GM23338 (cell line): Measurements from ENCODE around the gene RNF114. TPM values are rescaled to one million over a fixed set of nuclear protein-coding genes. Genes with fewer than 3 reads are reported as not detected.

ENCODE experiments used
- ATAC-seq: fragments of 200-7000 bp; cut with Tn5 transposase; 3 replicates; pipeline ENCODE4 v1.9.1; 2020
- DNase-seq: peaks from one replicate; pipeline ENCODE4 v3.0.0-alpha.2; 2015; ENCODE audit warnings: low spot score
- H2AFZ ChIP-seq: fragments of 200-600 bp; sonication (generic); 2 replicates; pipeline ENCODE4 v1.8.0; 2016; ENCODE audit warnings: antibody characterized with exemption, mild to moderate bottlenecking, moderate library complexity
- H3F3A ChIP-seq: fragments of 200-600 bp; sonication (generic); replicated peaks from 2 replicates; pipeline ENCODE4 v1.8.0; 2017; ENCODE audit warnings: antibody characterized with exemption, mixed run types, low read depth
- H3K27ac ChIP-seq: fragments of 200-600 bp; sonication (generic); 2 replicates; pipeline ENCODE4 v1.6.1; 2016; ENCODE audit warnings: low read depth
- H3K27me3 ChIP-seq: fragments of 200-600 bp; sonication (generic); 2 replicates; pipeline ENCODE4 v1.8.0; 2016; ENCODE audit warnings: mild to moderate bottlenecking, mixed run types, moderate library complexity; ENCODE audit not compliant: insufficient read depth
- H3K36me3 ChIP-seq: fragments of 200-600 bp; sonication (generic); 2 replicates; pipeline ENCODE4 v1.8.0; 2016; ENCODE audit warnings: mild to moderate bottlenecking; ENCODE audit not compliant: insufficient read depth
- H3K4me1 ChIP-seq: fragments of 200-600 bp; sonication (generic); 2 replicates; pipeline ENCODE4 v1.8.0; 2016; ENCODE audit warnings: mild to moderate bottlenecking, moderate library complexity; ENCODE audit not compliant: insufficient read depth
- H3K4me2 ChIP-seq: fragments of 200-600 bp; sonication (generic); 2 replicates; pipeline ENCODE4 v1.7.1; 2017; ENCODE audit warnings: mixed run types
- H3K4me3 ChIP-seq: fragments of 200-600 bp; sonication (generic); 2 replicates; pipeline ENCODE4 v1.6.1; 2016; ENCODE audit warnings: mixed run types
- H3K79me2 ChIP-seq: fragments of 200-600 bp; sonication (generic); replicated peaks from 2 replicates; pipeline ENCODE4 v1.8.0; 2017; ENCODE audit warnings: mild to moderate bottlenecking; ENCODE audit not compliant: insufficient read depth
- H3K9me2 ChIP-seq: fragments of 200-600 bp; sonication (generic); 2 replicates; pipeline ENCODE4 v1.8.0; 2017; ENCODE audit not compliant: insufficient read depth
- H4K20me1 ChIP-seq: fragments of 200-600 bp; sonication (generic); replicated peaks from 2 replicates; pipeline ENCODE4 v1.8.0; 2017; ENCODE audit warnings: mild to moderate bottlenecking; ENCODE audit not compliant: insufficient read depth
- H3K27ac Mint-ChIP-seq: 2 replicates; pipeline ENCODE4 v1.8.0; 2020; ENCODE audit warnings: inconsistent platforms, mild to moderate bottlenecking, moderate library complexity, mixed read lengths
- H3K27me3 Mint-ChIP-seq: 3 replicates; pipeline ENCODE4 v1.8.0; 2022; ENCODE audit warnings: low read depth, mild to moderate bottlenecking, moderate library complexity, mixed read lengths, inconsistent platforms; ENCODE audit not compliant: insufficient read depth, poor library complexity
- H3K36me3 Mint-ChIP-seq: 3 replicates; pipeline ENCODE4 v1.8.0; 2021; ENCODE audit warnings: low read depth, mild to moderate bottlenecking, inconsistent platforms, moderate library complexity, mixed read lengths
- H3K4me1 Mint-ChIP-seq: 3 replicates; pipeline ENCODE4 v1.8.0; 2020; ENCODE audit warnings: mild to moderate bottlenecking, inconsistent platforms, mixed read lengths
- H3K4me3 Mint-ChIP-seq: 3 replicates; pipeline ENCODE4 v1.8.0; 2021; ENCODE audit warnings: moderate library complexity, mild to moderate bottlenecking, inconsistent platforms, mixed read lengths
- H3K9me3 Mint-ChIP-seq: 3 replicates; pipeline ENCODE4 v1.8.0; 2020; ENCODE audit warnings: moderate library complexity, mild to moderate bottlenecking, inconsistent platforms, mixed read lengths
- EZH2phosphoT487 ChIP-seq: fragments of 200-600 bp; sonication (generic); IDR thresholded peaks from one replicate; pipeline ENCODE4 v1.8.1; 2018; ENCODE audit warnings: antibody characterized with exemption; ENCODE audit not compliant: unreplicated experiment
- polyA plus RNA-seq: library from polyadenylated mRNA; unstranded; fragments of >200 nt; fragmentation: Nextera tagmentation; extraction: Ambion mirVana; gene quantifications from 2 replicates; pipeline ENCODE4 v1.2.1, GENCODE V29; 2016
- total RNA-seq: library from RNA; depleted of rRNA; stranded (reverse); fragments of >200 nt; shearing (Covaris generic); gene quantifications from 2 replicates; pipeline ENCODE4 v1.2.3, GENCODE V29; 2014
- TF ChIP-seq, protein P1 (sequence below): fragments of 250-450 bp; sonication (Bioruptor Pico); IDR thresholded peaks from 2 replicates; pipeline ENCODE4 v1.5.0; 2020; ENCODE audit warnings: mild to moderate bottlenecking, moderate library complexity
- TF ChIP-seq, protein P2 (sequence below): IDR thresholded peaks from one replicate; pipeline ENCODE4 v1.6.1; 2018; ENCODE audit warnings: antibody characterized with exemption; ENCODE audit not compliant: unreplicated experiment

The RNF114 gene
- total and polyA plus RNA-seq, 2 experiments from 2014 or later: 155 to 279 TPM

DNA sequence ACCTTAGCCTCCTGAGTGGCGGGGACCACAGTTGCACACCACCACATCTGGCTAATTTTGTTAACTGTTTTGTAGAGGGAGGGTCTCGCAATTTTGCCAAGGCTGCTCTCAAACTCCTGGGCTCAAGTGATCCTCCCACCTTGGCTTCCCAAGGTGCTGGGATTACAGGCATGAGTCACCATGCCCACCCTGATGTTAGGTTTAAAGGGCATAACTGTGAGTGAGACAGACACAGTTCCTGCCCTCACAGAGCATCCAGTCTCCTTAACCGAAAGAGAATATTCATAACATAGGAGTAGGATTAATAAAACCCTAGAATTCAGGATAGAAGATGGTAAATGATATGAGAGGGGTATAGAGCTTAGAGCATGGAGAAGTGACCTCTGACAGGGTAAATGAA is 17.8 kb upstream of the RNF114 start (continued):
- TF ChIP-seq, protein P1, sequence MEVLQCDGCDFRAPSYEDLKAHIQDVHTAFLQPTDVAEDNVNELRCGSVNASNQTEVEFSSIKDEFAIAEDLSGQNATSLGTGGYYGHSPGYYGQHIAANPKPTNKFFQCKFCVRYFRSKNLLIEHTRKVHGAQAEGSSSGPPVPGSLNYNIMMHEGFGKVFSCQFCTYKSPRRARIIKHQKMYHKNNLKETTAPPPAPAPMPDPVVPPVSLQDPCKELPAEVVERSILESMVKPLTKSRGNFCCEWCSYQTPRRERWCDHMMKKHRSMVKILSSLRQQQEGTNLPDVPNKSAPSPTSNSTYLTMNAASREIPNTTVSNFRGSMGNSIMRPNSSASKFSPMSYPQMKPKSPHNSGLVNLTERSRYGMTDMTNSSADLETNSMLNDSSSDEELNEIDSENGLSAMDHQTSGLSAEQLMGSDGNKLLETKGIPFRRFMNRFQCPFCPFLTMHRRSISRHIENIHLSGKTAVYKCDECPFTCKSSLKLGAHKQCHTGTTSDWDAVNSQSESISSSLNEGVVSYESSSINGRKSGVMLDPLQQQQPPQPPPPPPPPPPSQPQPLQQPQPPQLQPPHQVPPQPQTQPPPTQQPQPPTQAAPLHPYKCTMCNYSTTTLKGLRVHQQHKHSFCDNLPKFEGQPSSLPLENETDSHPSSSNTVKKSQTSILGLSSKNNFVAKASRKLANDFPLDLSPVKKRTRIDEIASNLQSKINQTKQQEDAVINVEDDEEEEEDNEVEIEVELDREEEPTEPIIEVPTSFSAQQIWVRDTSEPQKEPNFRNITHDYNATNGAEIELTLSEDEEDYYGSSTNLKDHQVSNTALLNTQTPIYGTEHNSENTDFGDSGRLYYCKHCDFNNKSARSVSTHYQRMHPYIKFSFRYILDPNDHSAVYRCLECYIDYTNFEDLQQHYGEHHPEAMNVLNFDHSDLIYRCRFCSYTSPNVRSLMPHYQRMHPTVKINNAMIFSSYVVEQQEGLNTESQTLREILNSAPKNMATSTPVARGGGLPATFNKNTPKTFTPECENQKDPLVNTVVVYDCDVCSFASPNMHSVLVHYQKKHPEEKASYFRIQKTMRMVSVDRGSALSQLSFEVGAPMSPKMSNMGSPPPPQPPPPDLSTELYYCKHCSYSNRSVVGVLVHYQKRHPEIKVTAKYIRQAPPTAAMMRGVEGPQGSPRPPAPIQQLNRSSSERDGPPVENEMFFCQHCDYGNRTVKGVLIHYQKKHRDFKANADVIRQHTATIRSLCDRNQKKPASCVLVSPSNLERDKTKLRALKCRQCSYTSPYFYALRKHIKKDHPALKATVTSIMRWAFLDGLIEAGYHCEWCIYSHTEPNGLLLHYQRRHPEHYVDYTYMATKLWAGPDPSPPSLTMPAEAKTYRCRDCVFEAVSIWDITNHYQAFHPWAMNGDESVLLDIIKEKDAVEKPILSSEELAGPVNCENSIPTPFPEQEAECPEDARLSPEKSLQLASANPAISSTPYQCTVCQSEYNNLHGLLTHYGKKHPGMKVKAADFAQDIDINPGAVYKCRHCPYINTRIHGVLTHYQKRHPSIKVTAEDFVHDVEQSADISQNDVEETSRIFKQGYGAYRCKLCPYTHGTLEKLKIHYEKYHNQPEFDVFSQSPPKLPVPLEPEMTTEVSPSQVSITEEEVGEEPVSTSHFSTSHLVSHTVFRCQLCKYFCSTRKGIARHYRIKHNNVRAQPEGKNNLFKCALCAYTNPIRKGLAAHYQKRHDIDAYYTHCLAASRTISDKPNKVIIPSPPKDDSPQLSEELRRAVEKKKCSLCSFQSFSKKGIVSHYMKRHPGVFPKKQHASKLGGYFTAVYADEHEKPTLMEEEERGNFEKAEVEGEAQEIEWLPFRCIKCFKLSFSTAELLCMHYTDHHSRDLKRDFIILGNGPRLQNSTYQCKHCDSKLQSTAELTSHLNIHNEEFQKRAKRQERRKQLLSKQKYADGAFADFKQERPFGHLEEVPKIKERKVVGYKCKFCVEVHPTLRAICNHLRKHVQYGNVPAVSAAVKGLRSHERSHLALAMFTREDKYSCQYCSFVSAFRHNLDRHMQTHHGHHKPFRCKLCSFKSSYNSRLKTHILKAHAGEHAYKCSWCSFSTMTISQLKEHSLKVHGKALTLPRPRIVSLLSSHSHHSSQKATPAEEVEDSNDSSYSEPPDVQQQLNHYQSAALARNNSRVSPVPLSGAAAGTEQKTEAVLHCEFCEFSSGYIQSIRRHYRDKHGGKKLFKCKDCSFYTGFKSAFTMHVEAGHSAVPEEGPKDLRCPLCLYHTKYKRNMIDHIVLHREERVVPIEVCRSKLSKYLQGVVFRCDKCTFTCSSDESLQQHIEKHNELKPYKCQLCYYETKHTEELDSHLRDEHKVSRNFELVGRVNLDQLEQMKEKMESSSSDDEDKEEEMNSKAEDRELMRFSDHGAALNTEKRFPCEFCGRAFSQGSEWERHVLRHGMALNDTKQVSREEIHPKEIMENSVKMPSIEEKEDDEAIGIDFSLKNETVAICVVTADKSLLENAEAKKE (CRISPR knock-in tag): no peak
- TF ChIP-seq, protein P2, sequence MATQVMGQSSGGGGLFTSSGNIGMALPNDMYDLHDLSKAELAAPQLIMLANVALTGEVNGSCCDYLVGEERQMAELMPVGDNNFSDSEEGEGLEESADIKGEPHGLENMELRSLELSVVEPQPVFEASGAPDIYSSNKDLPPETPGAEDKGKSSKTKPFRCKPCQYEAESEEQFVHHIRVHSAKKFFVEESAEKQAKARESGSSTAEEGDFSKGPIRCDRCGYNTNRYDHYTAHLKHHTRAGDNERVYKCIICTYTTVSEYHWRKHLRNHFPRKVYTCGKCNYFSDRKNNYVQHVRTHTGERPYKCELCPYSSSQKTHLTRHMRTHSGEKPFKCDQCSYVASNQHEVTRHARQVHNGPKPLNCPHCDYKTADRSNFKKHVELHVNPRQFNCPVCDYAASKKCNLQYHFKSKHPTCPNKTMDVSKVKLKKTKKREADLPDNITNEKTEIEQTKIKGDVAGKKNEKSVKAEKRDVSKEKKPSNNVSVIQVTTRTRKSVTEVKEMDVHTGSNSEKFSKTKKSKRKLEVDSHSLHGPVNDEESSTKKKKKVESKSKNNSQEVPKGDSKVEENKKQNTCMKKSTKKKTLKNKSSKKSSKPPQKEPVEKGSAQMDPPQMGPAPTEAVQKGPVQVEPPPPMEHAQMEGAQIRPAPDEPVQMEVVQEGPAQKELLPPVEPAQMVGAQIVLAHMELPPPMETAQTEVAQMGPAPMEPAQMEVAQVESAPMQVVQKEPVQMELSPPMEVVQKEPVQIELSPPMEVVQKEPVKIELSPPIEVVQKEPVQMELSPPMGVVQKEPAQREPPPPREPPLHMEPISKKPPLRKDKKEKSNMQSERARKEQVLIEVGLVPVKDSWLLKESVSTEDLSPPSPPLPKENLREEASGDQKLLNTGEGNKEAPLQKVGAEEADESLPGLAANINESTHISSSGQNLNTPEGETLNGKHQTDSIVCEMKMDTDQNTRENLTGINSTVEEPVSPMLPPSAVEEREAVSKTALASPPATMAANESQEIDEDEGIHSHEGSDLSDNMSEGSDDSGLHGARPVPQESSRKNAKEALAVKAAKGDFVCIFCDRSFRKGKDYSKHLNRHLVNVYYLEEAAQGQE: no peak
- TF ChIP-seq EZH2phosphoT487: no peak

DNA sequence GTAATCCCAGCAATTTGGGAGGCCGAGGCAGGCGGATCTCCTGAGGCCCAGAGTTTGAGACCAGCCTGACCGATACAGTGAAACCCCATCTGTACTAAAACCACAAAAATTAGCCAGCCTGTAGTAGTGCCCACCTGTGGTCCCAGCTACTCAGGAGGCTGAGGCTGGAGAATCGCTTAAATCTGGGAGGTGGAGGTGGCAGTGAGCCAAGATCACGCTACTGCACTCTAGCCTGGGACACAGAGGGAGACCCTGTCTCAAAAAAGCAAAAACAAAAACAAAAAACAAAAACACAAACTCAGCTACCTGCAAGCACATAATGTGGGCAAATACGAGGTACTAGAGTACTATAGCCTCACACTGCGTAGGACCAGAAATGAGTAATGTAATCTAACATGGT is 17.2 kb upstream of the RNF114 start:
- Histone ChIP-seq H3F3A (peaks cover 7% of the 10 kb centered on the region; the same call in 1 of the 2 replicates), H2AFZ (no peak overlapping the region), H3K9me2 (no peaks in the 10 kb centered on the region), H3K27me3 (no peaks in the 10 kb centered on the region), H3K79me2 (peaks cover 11% of the 10 kb centered on the region), H3K4me3 (no peak overlapping the region), H3K36me3 (no peaks in the 10 kb centered on the region), H3K4me1 (peaks cover 6% of the 10 kb centered on the region; the same call in 1 of the 2 replicates), H3K4me2 (no peak overlapping the region), H4K20me1 (peaks cover 7% of the 10 kb centered on the region), H3K27ac (no peak overlapping the region)
- H3K9me3 Mint-ChIP-seq: peaks cover 4% of the 10 kb centered on the region; the same call in 1 of the 3 replicates
- H3K36me3 Mint-ChIP-seq: no peaks in the 10 kb centered on the region
- H3K27me3 Mint-ChIP-seq: peaks cover 20% of the 10 kb centered on the region
- ATAC-seq: no peak
- no peak overlapping the region for H3K27ac Mint-ChIP-seq
- TF ChIP-seq, protein P2: no peak
- DNase-seq: no peak
- peaks cover 16% of the 10 kb centered on the region for H3K4me1 Mint-ChIP-seq
- no peak overlapping the region for H3K4me3 Mint-ChIP-seq
